ENCODE data around the gene ENPP6.
"Not testable (repeated sequence)": the region's sequence is repeated elsewhere in the genome, so short reads cannot be mapped to it uniquely, and the experiment has no call there.

ENPP6 gene

DNA sequence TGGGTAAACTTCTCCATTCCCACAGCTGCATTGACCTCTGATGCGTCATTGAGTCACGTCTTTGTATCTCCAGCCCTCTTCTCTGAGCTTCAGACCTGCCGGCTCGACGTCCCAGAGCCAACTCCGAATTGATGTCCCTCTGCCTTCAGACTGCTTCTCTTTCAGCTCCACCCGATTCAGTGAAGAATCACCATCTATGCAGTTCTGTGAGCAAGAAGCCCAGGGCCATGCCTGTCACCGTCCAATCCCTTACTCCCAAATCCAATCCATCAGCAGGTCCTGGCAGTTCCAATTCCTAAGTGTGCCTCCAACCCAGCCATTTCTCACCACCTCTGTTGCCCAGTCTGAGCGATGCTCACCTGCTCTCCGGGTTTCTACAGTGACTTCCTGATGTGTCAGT lies 70.7 kb downstream of the ENPP6 start:
- no peak for DNase-seq

DNA sequence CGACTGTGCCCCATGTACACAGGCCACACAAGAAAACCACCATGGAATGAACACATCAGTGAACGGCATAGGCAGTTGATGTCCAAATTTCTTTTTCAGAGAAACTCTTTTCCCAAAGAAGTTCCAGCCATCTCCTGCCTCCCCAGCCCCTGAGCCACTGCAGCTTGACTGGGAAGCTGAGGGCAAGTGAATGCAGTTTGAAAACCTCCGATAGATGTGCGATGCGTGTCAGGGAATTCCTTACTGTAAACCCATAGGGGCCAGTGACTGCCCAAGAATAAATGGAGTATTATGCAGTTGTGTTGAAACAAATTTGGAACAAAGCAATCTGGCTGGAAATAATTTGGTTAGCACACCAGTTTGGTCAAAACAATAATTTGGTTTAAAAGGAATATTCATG lies 72.1 kb downstream of the ENPP6 start:
- DNase-seq, result no peak

DNA sequence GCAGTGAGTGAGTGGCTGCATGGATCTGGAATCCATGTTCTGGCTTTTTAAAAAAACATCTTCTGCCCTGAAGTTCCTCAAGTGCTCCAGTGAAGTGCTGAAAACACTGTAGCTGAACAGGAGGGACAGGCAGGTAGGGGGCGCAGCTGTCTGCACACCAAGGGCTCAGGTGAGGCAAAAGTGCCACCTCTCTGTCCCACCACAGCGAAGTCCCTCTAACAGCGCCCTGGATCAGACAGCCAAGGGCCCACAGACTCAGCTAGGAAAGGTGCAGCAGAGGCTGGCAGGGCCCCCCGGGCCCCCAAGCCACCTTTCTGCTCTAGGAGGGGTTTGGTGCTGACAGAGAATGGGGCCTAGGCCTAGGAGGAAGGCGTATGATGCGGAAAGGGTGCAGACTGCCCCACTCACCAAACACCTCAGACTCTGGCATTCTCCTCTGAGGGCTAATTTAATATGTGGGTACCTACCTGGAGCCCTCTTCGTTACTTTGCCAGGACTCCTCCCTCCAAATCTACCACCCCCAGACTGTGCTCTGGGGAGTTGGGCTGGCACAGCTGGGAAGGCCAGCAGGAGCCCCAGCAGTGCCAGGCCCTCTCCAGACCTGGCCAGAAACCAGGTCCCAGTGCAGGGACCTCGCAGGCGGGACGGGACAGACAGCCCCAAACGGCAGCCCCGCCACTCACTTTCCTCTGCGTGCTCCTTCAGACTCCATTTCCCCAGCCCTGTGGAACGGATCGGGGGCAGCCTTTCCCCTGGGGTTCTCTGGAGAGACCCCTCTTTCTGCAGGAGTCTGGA lies 73.7 kb downstream of the ENPP6 start:
- DNase-seq, result no peak

DNA sequence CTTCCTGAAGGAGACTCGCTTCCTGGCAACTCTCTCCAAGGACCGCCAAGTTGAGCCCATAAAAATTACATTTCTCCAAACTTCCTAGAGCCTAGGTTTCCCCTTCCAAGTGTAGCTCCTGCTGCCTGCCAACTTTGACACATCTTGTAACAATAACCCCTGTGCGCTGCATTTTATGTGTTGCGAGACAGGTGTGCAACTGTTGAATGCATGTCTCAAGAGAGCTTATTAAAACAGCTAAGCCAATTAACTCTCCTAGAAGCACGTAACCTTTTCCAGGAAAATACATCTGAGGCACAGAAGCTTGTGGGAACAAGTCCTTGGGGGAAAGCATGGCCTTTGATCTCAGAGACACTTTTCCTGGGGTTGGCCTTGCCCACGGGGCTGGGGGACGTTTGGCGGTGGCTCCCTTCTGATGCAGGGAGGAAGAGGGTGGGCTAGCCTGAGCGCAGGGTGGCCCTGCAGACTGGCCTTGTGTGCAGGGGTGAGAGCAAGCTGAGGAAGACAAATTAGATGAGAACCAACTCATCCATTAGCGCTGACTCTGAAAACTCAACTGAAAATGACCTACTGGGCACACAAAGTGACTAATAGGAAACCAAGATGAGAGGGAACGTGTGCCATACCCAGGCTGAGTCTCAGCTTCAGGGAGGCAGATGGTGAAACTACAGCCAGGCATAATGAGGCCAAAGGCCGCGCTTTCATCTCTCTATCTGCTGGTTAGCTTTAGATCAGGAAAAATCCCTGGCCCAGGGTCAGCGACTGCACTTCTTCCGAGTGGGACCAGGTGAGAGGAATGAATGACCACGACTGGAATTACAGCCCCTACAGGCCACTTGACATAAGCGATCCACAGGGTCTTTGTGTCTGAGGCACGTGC lies 75.3 kb downstream of the ENPP6 start:
- no peak for DNase-seq

DNA sequence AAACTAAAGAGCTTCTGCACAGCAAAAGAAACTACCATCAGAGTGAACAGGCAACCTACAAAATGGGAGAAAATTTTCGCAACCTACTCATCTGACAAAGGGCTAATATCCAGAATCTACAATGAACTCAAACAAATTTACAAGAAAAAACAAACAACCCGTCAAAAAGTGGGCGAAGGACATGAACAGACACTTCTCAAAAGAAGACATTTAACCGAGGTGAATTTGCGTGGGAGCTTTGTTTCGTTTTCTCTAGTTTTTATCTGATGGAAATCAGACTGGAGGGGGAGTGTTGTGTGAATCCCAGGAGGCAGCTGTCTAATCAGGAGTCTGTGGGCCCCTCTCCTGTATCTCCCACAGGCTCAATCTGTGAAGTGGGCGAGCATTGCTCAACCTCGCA lies 76.8 kb downstream of the ENPP6 start:
- not testable (repeated sequence) for DNase-seq

DNA sequence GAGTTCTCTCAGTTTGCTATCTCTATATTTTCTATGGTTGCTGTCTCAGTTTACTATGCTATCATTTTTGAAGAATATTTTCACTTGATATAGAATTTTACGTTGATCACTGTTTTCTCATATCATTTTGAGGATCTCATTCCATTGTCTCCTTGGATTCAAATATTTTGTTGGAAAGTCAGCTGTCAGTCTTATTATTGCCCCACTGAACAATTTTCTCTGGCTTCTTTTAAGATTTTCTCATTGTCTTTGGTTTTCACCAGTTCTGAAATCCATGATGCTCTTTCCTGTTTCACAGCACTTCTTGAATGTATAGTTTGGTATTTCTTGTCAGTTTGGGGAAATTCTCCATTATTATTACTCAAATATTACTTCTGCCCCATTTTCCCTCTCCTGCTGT lies 81.1 kb downstream of the ENPP6 start:
- no peak for DNase-seq

DNA sequence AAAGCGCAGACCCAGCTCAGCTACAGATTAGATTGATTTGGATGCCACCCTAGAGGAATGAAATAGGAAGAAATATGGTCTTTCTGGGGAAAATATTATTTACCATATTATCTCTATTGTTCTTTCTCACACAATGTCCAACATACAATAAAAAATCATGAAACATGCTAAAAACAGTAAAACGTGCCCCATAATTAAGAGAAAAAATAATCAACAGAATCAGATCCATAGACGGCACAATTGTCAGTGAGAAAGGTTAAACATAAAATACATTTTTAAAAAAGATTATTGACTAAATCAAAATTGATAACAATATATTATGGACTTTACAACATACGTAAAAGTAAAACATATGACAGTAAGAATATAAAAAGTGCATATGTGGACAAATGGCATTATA lies 90.9 kb downstream of the ENPP6 start:
- DNase-seq, result no peak

DNA sequence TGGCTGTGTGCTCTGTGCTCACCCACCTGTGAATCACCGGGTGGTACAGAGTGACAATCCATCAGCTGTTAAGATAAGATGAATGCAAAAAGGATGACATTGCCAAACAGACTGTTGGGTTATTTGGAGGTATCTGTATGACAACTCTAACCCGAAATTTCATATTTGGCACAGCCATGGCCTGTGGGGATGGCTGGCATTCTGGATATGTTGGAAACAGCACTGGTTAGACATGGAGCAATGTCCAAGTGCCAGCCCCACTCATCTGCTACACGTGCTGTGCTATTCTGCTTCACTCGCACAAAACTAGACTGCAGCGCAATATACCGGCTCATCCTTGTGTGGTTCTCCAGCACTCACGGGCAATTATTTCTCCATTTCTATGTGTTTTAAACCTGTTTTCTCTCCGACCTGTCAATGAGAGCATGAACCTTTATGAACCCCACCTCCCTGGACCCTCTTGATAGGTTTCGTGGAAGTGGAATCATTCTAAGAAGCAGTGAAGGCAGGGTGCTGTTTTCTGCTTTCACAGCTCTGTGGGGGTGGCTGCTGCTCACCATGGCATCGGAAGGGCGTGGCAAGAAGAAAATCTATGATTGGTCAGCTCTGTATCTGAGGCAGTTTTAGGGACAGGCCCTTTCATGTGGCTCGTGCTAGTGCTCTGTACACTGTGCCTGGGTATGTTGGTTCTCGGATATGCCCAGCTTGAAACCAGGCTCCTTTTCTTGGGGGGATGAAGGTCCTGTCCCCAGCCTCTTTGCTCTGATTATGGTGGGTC lies 94.9 kb downstream of the ENPP6 start:
- DNase-seq, result no peak

DNA sequence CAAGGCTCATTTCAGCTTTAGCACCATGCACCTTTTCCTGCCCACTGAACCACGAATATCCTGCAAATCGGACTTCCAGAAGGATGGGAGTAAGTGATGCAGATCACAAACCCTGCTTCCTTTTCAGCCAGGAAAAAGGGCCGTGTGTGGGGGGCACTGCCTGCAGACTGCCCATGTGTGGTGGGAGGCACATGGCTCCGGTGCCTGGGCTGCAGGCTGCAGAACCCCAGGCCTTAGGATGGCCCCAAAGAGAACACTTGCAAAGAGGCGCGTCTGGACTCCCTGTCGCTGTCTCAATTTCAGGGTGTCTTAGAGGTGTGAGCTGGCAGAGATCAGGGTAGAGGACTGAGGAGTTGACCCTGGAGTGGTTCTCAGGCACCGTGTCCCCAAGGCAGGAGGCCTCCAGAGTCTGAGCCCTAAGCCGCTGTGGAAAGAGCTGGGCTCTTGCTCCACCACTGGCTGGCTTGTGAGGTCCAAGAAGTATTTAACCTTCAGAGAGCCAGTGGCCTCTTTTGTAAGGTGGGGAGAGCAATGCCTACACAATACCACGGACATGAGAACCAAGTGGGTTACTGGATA lies 97.0 kb downstream of the ENPP6 start:
- no peak for DNase-seq

DNA sequence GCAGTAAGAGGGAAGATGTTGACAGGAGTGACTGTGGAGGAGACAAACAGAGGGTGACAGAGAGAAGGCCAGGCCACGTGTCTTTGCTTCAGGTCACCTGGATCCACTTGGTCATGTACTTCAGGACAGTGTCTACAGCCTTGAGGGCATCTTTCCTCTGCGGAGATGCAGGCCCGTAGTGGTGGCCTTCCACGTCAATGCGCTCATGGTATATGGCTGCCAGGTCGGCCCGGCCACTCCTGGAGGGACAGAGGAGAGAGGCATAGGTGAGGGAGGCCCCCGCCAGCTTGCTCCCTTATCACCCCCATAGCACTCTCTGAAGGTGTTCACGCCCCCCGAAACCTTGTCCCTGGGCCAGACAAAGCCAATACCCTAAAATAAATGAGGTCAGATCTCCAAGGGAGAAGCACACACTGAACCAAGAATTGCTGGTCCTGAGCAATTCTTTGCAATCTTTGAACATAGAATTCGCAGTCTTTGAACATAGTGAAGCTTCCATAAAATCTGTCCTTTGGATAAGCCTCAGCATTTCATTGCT lies 99.9 kb downstream of the ENPP6 start:
- DNase-seq, result no peak

DNA sequence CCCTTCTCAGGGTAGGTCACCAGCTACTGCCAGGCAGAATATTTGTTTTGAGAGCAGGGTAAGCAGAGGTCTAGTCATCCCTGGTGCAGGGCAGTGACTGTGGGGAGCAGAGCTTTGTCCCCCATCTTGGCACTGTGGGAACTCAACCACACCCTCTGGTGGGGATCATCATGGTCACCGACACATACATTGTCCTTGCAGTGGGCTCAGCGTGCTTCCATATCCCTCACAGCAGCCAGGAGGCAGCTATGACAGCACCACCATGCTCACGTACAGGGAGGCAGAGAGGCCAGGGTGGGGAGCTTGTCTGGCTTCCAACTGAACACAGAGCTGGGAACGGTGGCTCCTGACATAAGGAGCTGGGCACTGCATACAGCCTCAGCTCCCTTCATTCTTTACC lies 102.3 kb downstream of the ENPP6 start:
- no peak for DNase-seq

DNA sequence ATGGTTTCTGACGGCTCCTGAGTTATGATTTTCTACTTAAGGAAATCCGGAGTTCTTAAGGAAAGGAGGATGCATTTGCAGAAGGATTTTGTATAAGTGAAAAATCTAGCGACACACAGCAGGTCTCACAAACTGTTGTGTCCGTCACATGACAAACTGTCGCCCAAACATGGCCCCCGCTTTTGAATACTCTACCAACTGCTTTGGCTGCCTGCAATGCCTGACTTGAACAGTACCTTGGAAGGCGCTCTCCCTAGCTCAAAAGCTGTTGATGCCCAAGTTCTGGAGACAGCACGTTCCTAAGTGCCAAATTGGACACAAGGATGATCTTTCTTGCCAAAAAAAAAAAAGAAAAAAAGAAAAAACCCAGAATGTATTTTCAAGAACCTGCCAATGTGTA lies 103.2 kb downstream of the ENPP6 start:
- no peak for DNase-seq

DNA sequence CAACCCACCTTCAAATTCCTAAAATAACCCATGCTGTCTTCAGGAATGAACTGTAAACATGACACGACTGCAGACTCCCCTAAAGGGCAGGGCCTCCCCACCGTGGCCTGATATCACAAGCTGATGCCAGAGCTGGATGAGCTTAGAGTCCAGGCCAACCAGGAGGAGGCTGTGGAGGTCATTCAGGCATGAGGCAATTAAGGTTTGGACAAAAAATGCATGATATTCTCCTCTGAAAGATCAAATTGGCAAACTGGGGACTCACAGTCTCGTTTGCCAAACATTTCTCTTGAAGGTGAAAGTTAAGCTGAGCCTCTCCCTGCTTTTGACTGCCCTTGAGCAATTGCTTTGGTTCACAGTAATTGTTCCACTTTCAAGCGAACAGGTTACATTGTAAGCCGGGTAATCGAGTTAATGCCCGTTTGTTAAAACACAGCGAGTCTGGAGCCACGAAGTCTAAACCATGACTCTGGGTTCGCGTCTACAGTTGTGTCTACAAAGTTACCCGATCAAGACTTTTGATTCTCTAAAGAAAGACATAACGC lies 105.6 kb downstream of the ENPP6 start:
- DNase-seq, result no peak

DNA sequence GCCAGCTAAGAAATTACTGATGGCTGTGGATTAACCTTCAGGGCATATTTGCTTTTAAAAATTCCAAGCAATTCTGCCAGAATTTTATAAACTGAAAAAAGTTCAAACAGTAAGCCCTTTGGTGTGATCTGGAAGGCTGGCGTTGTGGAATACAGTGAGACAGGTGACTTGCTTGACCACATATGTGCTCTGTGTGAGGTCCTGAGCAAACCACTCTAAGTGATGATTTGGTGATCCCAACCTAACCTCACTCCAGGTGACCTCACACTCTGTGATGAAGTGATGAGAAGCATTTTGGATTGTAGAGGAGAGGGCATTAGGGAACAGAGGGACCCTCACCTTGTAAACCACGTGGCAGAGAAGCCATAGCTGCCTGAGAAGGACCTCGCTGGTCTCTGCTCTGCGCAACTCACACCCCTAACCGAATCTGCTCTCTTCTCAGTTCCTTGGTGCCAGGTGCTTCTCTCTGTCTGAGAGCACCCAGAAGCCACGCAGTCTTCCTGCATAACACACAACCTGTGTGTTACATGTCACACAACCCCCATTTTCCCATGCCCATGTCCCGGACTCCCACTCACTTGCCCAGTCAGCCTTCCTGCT lies 106.3 kb downstream of the ENPP6 start:
- no peak for DNase-seq

DNA sequence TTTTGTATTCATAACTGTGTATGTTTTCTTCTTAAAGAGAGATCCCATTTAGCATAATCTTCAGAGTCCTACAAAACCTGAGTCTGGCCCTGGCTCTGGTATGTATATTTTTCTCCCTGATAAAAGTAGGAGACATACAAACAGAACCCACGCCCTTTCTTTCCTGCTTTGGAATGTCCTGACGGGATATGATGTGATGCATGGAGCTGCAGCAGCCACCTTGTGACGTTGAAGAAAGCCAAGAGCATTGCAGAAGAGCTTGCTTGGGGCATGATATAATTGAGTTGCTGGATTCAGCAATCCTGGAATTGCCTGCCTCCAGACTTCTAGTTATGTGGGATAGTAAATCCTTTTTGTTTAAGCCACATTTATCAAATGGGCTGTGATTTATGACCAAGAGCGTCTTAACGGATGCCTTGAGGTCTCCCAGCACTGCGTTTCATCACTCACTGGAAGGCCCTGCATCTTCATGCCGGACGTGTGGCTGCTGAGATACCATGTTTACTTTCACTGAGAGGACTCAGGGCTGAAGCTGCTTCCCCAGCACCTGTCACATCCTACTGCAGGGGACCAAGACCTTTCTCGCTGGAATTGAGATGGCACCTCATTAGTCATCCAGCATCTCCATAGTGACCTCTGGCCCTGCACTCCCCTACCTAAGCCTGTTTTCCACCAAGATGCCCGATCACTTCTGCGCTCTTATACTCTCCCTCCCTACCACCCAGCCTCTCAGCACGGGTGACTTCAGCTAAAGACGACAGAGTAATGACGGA lies 107.0 kb downstream of the ENPP6 start:
- DNase-seq, result no peak

DNA sequence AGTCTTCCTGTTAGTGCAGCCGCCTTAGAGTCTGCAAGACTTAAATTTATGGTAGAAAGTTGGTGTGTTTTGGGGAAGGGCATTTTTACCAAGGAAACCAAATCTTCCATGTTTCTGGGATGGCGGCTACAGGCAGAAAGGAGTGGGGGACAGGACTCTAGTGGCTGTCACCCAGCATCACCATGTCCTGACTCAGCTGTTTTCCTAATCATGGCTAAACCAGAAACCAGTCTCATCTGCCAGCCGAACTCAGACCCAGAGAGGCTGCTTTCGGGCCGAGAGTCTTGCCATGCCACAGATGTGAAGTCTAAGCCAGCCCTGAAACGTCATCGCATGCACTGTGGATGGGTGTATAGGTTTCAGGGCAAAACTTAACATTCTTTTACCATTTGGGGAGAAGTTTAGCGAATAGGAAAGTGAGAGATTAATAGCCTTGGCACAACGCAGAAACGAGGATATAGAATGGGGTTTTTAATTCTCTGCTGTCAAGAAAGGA lies 109.6 kb downstream of the ENPP6 start:
- DNase-seq, result no peak

DNA sequence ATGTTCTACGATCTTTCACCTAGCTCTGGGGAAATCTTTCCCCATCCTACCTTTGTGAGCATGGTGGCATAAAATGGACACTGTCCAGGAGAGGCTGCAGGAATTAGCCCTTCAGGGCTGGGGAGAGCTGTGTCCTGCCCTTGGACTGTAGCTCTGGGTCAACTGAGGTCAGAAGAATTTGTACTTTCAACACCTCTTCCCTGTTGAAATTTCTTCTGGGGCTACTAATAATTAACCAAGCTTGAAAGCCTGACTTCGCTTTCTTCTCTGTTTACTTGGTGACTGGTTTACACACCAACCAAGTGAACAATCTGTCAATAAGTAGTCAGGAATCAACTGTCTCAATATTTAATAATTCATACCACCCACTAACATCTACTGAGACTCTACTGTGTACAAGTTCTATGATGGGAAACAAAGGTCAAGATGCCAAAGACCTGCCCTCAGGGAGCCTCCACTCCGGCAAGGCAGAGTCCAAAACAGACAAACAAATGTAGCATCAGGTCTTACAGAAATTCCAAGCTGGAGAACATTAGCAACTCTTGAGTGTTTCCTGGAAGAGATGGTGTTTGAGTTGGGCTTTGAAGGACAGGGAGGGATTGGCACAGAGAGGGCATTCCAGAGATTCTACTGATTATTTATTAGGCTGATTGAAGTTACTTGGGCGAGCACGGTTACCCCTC lies 113.1 kb downstream of the ENPP6 start:
- DNase-seq, result no peak

DNA sequence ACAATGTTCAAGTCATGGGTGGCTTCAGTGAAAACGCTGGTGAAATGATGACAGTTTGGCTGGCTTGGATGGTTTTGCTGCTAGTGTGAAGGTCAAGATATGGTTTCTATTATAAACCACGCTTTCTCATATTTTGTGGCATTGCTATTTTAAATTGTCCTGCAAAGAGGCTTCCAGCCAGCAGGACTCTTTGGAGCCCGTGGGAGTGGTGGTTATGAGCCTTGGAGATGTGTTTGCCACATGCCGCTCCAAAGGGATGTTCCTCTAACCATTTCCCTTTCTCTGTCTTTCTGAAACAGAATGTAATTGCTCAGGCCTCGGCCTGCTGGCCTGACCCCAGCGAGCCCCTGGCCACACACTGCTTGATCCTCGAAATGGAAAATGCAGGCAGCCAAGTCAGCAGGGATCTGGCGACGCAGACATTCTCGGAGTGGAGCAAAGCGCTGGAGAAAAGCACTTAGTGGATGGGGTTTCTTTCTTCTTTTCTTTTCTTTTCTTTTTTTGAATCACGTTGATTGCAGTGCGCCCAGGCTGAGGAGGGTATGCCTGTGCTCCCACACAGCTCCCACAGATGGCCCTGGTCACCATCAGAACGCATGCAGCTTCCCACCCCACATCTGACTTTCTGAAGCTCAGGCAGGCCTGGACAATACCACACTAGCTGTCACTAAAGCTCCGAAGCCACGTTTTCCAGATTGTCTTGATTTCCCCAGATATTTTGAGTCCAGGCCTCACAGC lies 114.0 kb downstream of the ENPP6 start:
- DNase-seq, result no peak

DNA sequence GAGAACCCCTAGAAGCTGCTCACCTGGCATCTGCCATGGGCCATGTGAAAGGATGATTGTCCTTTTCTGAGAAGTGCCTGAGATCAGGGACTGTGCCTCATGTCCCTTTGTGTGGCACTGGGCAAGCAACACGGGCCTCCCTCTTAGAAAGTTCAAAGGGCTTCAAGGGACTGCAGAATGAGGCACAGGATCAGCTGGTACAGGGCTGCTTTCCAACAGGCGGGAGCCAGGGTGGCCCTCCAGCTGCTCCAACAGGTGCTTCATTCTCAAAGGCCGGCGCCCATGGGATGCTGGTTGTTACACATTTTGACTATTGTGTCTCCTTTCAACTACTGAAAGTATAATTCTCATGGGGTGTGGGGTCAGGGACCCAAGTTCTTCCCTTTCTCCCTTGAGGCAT lies 114.7 kb downstream of the ENPP6 start:
- no peak for DNase-seq

DNA sequence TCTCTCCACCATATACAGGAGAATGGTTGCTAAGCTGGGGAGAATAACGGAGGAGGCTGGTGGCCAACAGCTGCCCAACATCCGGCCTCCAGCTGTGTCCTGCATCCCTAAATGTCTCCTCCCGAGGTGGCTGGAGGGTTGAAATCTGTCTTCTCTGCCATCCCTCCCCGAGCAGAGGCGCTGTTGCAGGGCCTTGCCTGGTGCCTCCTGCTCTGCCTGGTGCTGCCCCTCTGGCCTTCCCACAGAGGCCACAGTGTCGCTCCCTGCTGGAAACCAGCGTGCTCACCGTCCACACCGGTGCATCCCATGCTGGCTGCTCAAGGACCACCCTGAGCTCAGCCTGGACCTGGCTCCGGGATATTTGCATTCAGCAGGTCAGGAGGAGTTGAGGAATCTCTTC lies 115.2 kb downstream of the ENPP6 start:
- no peak for DNase-seq

Data from NCI-H2081 treated with DMSO at 0.1 percent for 48 hours (cell line).